ENCODE measurements around the gene PPP2R2C. TPM values are rescaled to one million over a fixed set of nuclear protein-coding genes. Genes with fewer than 3 reads are reported as not detected.
A peak's percentile ranks its signal among the peaks of the same experiment; 100 is the strongest.

Gene PPP2R2C
- total RNA-seq, 2 experiments from 2014 or later: not detected

DNA sequence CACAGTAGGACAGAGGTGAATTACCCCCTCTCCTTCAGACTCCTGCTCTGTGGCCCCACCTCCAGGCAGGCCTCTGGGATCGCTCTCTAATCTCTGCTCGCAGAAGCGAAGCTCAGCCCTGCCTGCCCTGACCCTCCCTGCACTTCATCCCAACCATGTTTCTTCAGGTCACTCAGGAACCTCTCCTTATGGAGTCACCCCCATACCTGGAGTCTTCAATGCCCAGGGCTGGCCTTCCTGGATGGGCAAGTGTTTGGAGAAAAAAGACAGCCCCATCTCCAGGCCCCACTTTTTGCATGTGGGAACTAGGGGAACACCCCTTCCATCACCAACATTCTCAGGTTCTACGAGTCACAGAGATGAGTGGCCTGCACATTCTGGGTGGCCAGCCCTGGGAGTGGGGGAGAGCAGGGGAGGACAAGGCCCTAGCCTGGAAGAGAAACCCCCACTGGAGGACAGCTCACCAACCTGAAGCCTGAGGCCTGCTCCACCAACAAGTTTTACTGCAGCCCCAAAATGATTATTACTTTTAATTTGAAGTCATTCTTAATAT is 90.8 kb downstream of the PPP2R2C start:
- H3K4me3 Mint-ChIP-seq: no peak overlapping the region
- H3K27me3 Mint-ChIP-seq: peaks cover 9% of the 10 kb centered on the region
- no peaks in the 10 kb centered on the region for H3K9me3 Mint-ChIP-seq
- intact Hi-C loops (cut with micrococcal nuclease): no loop called here
- no peak for DNase-seq
- H3K27ac Mint-ChIP-seq: no peak overlapping the region
- no peaks in the 10 kb centered on the region for H3K4me1 Mint-ChIP-seq (ENCODE audit: low read depth)
- H3K36me3 Mint-ChIP-seq: no peaks in the 10 kb centered on the region
- POLR2A ChIA-PET: interaction anchor here (0.6 kb wide), 1 partner anchor 92 kb away, joined by 3 read pairs; no protein-coding TSS in a partner anchor
- CTCF ChIA-PET: no interaction called here

DNA sequence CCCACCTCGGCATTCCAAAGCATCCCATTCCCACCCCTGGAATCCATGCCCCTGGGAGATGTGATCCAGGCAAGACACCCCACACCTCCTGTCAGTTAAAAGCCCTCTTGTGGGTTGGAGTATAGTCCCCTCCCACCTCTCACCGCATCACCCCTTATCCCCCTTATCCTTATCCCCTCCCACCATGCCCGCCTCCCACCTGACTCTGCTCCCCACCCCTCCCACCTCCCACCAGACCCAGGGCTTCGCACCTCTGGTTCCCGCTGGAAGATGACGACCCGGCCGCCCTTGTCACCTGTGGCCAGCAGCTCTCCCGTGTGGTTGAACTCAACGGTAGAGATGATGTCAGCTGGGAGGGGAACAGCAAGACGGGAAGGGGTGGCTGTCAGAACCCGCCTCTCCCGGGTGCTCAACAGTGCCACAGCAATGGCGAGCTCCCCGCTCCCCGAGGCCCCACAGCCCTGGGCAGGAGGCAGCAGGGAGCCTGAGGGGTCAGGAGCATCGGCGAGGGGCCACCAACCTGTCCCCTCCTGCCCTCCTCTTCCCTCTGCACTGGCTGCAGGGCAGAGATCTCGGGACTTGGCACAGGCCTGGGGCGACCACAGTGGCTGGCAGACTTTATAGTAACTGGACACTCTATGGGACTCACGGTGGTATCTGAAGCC is 91.5 kb downstream of the PPP2R2C start:
- no peak for DNase-seq
- H3K27me3 Mint-ChIP-seq: peaks cover 9% of the 10 kb centered on the region
- H3K4me3 Mint-ChIP-seq: no peak overlapping the region
- no peaks in the 10 kb centered on the region for H3K36me3 Mint-ChIP-seq
- CTCF ChIA-PET: no interaction called here
- H3K9me3 Mint-ChIP-seq: no peaks in the 10 kb centered on the region
- H3K27ac Mint-ChIP-seq: no peak overlapping the region
- no peaks in the 10 kb centered on the region for H3K4me1 Mint-ChIP-seq (ENCODE audit: low read depth)
- intact Hi-C loops (cut with micrococcal nuclease): no loop called here
- POLR2A ChIA-PET: no interaction called here

DNA sequence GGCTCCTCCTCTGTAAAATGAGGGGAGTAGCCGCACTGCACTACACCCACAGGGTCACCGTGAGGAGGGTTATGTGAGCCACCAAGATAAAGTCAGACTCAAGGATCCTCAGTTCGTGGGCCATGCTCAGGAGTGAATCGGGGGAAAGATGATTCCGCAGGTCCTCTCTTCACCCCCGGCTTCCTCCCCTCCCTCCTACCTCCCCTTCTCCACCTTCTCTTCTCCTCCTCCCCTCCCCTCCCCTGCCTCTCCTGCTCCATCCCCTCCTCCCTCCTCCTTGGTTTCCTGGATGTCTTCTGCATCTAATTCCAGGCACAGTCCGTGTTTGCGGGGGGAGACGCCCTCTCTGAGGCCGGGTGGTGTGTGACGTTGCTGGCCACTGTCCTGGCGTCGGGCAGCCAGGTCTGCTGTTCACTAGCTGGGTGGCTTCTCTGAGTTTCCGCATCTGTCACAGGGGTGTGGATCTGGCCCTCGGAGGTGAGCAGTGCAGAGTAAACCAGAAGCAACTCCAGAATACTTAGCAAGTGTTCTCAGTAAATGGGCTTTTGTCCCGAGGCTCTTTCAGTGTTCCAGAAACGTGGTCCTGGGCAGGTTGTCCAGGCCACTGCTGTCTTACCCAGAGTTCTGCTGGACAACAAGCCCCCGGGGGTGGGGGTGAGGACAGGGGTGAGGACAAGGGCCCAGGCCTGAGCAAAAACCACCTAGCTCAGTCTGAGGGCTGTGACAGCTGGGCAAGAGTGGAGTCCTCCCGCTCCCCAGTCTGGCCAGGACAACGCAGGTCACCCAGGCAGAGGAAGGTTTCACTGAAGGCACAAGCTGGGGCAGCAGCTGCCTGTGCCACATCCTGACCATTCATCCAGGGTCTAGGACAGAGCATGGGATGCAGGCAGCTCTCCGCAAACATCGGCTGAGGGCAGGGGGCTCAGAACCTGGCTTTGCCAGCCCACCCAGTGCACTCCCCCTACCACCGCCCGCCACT is 92.4 kb downstream of the PPP2R2C start:
- Mint-ChIP-seq H3K9me3 (no peaks in the 10 kb centered on the region), H3K27me3 (peaks cover 7% of the 10 kb centered on the region), H3K4me3 (no peak overlapping the region), H3K27ac (no peak overlapping the region), H3K36me3 (no peaks in the 10 kb centered on the region), H3K4me1 (ENCODE audit: low read depth) (no peaks in the 10 kb centered on the region)
- POLR2A ChIA-PET: no interaction called here
- intact Hi-C loops (cut with micrococcal nuclease): no loop called here
- CTCF ChIA-PET: no interaction called here
- DNase-seq: no peak

DNA sequence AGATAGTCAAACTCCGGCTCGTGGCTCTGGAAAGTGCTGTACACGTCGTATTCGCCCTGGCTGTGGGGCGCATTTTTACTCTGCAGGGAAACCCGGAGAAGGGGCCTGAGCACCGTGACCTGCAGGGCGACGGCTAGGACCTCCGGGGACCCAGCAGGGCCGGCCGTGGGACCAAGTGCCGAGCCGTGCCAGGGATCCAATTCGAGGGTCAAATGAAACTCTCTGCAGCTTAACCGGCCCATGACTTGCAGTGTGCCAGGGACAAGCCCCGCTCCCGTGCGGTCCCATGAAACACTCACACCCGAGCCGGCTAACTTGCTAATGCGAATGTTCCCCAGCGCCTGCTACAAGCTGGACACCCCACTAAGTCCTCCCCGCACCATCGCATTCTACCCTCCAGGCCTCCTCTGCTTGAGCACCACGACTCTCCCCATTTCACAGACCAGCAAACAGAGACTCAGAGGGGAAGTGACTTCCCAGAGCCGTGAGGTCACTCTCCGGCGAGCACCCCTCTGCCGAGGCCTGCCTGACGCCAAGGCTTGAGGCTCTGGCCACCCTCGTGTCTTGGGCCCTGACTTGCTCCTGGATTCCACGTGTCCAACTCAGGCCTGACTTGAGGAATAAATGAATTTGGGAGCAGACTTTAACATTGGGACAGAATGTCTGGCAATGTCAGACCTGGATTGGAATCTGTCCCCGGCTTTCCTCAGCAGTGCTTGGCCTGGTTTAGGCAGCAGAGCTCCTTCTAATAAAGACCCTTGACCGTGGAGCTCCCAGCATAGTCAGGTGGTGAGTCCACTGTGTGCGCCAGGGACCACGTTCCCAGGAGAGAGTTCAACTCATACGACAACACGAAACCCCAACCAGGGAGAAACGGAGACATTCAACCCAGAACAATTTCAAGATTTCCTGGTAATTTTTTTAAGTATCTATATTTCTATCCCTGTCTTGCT is 93.6 kb downstream of the PPP2R2C start:
- no peaks in the 10 kb centered on the region for H3K36me3 Mint-ChIP-seq
- H3K27ac Mint-ChIP-seq: no peak overlapping the region
- ChIA-PET CTCF (no interaction called here), POLR2A (no interaction called here)
- no peak overlapping the region for H3K4me3 Mint-ChIP-seq
- no peak for DNase-seq
- H3K4me1 Mint-ChIP-seq (ENCODE audit: low read depth): no peaks in the 10 kb centered on the region
- H3K9me3 Mint-ChIP-seq: no peaks in the 10 kb centered on the region
- intact Hi-C loops (cut with micrococcal nuclease): no loop called here
- H3K27me3 Mint-ChIP-seq: peaks cover 4% of the 10 kb centered on the region

DNA sequence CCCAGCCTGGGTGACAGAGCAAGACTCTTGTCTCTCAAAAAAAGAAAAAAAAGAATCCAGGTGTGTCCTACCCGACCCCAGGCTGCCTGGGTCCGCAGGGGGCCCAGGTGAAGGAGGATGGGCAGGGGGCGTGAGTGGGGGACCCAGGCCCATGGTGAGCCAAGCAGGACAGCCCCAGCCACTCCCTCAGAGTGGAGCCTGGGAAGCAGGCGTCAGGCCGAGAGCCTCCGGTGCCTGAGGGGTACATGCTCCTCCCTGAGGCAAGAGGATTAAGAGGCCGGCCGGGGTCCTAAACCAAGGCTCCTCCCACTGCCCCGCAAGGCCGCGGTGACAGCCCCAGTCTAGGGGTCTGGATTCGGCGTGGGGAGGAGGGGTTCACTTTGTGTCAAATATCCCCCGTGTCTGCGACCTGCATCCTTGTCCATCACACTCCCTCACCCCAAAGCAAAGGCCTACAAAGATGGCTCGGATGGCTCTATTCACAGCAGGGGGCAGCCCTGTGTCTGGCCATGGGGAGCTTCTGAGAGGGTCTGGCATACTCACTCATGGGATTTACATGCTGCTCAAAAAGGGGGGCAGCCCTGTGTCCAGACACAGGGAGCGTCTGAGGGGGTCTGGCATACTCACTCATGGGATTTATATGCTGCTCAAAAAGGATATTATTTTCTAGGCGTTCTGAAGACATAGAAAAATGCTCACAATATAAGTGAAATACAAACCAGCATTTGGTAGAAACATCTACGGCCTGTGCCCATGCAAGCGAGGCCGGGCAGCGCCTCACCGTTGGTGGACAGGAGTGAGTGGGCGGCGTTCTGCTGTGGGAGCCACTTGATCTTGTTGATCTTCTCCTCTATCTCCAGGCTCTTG is 94.6 kb downstream of the PPP2R2C start:
- H3K9me3 Mint-ChIP-seq: no peaks in the 10 kb centered on the region
- H3K4me3 Mint-ChIP-seq: no peak overlapping the region
- no peaks in the 10 kb centered on the region for H3K4me1 Mint-ChIP-seq (ENCODE audit: low read depth)
- no peak for DNase-seq
- CTCF ChIA-PET: no interaction called here
- H3K27ac Mint-ChIP-seq: no peak overlapping the region
- intact Hi-C loops (cut with micrococcal nuclease): no loop called here
- H3K36me3 Mint-ChIP-seq: no peaks in the 10 kb centered on the region
- POLR2A ChIA-PET: no interaction called here
- peaks cover 4% of the 10 kb centered on the region for H3K27me3 Mint-ChIP-seq

DNA sequence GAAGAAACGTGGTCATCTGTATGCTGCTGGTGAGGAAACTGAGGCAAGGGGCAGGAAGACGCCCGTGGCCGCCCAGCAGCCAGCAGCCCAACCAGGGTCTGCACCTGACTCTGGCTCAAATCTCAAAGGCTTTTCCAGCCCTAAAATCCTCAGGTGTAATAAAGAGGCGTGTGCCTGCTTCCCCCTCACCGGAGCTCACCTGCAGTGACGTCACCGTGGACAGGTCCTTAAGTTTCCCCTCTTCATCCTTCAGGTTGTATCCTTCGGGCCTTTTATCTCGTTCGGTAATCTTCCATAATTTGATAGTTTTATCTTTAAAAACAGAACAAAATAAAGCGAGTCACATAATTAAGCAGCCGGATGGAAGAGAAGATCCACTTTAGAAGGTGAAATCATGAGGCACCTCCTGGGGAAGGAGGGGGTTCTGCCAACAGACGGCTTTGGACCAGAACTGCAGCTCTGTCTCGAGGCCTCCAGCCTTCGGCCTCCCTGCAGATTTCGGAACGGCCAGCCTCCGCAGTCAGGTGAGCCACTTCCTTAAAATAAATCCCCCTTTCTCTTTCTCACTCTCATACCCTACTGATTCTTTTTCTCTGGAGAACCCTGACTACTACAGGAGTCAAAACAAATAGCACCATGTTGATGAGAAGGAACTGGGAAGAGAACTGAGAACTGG is 96.7 kb downstream of the PPP2R2C start:
- ChIA-PET POLR2A (no interaction called here), CTCF (no interaction called here)

DNA sequence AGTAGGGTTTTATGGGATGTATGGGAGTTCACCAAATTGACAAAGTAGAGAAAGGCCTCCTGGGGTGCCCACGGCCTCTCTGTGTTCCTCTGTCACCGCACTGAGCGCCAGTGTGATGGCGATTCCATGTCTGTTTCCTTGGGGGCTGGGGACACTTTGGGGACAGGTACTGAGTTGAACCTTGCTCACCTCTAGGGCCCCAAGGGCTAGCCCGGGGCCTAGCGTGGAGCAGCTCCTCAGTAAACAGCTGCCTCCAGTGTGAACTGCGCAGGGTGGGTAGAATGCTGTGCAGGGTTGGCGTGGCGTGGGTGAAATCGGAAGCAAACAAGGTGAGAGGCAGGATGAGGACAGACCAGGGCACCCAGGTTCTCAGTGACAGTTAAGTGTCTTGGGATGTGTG is 97.8 kb downstream of the PPP2R2C start:
- DNase-seq: no peak
- intact Hi-C loops (cut with micrococcal nuclease): no loop called here
- H3K4me1 Mint-ChIP-seq (ENCODE audit: low read depth): no peaks in the 10 kb centered on the region
- H3K27ac Mint-ChIP-seq: no peak overlapping the region
- H3K4me3 Mint-ChIP-seq: no peak overlapping the region
- POLR2A ChIA-PET: no interaction called here
- no peaks in the 10 kb centered on the region for H3K36me3 Mint-ChIP-seq
- CTCF ChIA-PET: no interaction called here
- H3K27me3 Mint-ChIP-seq: no peaks in the 10 kb centered on the region
- H3K9me3 Mint-ChIP-seq: no peaks in the 10 kb centered on the region

More for the DNA sequence above, 96.7 kb downstream of the PPP2R2C start:
- H3K27me3 Mint-ChIP-seq: peaks cover 2% of the 10 kb centered on the region
- no peaks in the 10 kb centered on the region for H3K9me3 Mint-ChIP-seq
- DNase-seq: no peak
- H3K27ac Mint-ChIP-seq: no peak overlapping the region
- no peak overlapping the region for H3K4me3 Mint-ChIP-seq
- no peaks in the 10 kb centered on the region for H3K36me3 Mint-ChIP-seq
- no peaks in the 10 kb centered on the region for H3K4me1 Mint-ChIP-seq (ENCODE audit: low read depth)
- intact Hi-C loops (cut with micrococcal nuclease): no loop called here

DNA sequence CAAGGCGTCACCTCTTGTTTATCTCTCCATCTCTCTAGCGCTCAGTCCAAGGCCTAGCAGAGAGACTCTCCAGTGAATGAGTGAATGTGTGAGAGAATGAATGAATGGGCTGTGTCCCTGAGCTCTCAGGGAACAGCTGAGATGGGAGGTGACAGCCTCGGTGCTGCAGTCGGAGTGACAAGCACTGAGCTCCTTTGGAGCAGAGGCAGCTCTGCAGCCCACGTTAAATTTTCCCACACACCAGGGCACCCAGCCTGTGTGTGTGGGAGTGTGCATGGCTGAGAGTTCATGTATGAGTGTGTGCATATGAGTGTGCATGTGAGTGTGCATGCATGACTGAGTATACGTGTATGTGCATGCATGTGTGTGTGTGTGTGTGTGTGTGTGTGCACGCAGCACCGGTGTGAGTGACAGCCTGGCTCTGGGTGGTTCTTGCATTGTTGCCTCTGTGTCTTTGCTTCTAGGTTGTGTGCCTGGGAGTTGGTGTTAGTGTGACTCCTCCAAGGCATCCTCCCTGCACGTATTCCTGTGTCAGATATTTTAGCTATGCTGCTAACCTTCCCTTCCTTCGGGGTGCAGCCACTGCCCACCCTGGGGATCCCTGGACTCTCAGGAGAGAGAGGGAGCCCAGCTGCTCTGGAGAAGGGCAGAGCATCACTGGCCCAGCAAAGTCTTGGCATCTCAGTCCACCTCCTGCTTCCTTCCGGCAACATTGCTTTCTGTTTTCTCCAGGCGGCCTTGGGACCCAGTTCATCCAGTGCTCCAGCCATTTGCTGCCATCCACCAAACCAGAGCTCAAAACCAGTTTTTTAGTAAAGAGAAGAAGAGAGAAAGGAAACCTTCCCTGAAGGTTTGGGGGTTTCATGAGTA is 98.6 kb downstream of the PPP2R2C start:
- Mint-ChIP-seq H3K27me3 (peaks cover under 1% of the 10 kb centered on the region), H3K36me3 (no peaks in the 10 kb centered on the region), H3K4me3 (no peak overlapping the region), H3K9me3 (no peaks in the 10 kb centered on the region), H3K27ac (no peak overlapping the region), H3K4me1 (ENCODE audit: low read depth) (no peaks in the 10 kb centered on the region)
- CTCF ChIA-PET: interaction anchor here (1.3 kb wide), 1 partner anchor 40 kb away, joined by 3 read pairs; no protein-coding TSS in a partner anchor
- no peak for DNase-seq
- POLR2A ChIA-PET: no interaction called here
- intact Hi-C loops (cut with micrococcal nuclease): no loop called here

DNA sequence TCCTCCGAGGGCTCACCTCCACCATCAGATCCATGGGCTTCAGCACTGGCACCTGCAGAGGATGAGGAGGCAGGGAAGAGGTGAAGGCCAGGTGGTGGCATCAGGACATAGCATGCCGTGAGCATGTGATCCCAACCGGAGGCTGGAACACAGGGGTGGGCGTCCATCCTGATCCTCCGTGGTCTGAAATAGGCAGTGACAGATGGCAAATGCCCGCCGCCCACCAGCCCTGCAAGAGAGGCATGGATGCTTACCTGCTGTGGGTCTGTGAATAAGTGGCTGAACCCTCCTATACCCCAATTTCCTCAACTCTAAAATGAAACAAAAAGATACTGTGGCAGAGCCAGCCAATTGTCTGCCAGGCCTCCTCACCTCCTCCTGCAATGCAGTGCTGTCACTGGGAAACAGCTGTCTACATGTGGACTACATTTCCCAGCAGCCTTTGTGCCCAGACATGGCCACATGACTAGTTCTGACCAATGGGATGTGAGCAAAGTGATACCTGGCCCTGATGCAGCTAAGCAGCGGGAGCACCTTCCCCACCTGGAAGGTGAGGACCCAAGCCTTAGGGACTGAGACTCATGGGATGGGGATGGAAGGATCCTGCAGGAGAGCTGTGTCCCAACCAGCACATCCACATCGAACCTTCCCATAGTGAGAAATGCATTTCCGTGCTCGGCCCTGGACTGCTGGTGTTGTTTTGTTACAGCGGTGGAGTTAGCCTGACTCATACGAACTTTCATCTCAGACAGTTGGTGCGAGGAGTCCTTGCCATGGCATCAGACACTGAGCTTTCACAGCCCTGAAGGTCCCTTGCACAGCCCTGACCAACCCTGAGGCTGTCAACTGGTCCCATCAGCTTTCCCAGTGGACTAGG is 99.5 kb downstream of the PPP2R2C start:
- Mint-ChIP-seq H3K4me1 (ENCODE audit: low read depth) (no peaks in the 10 kb centered on the region), H3K27me3 (peaks cover 8% of the 10 kb centered on the region), H3K4me3 (no peak overlapping the region), H3K36me3 (no peaks in the 10 kb centered on the region), H3K9me3 (no peaks in the 10 kb centered on the region), H3K27ac (no peak overlapping the region)
- peak; percentile 33 for DNase-seq
- POLR2A ChIA-PET: no interaction called here
- CTCF ChIA-PET: interaction anchor here (1.3 kb wide), 1 partner anchor 39 kb away, joined by 3 read pairs; no protein-coding TSS in a partner anchor
- intact Hi-C loops (cut with micrococcal nuclease): no loop called here
